Activated CD4-positive, alpha-beta T cell treated with anti-CD3 and anti-CD28 coated beads, Interleukin-2, amount 10 ng/mL, durations not matched to agents 24 days and 14 days (primary cell): ENCODE results near the gene MCM3. TPM values are rescaled to one million over a fixed set of nuclear protein-coding genes. Genes with fewer than 3 reads are reported as not detected.

Experiments
- DNase-seq: peaks from one replicate; pipeline ENCODE4 v3.0.0; 2022
- H3K27ac Mint-ChIP-seq: one replicate; pipeline ENCODE4 v1.8.0; 2022; ENCODE audit warnings: mild to moderate bottlenecking, mixed read lengths
- H3K27me3 Mint-ChIP-seq: one replicate; pipeline ENCODE4 v1.8.0; 2022; ENCODE audit warnings: mixed read lengths
- H3K36me3 Mint-ChIP-seq: one replicate; pipeline ENCODE4 v1.8.0; 2022; ENCODE audit warnings: low read depth, mild to moderate bottlenecking, mixed read lengths
- H3K4me1 Mint-ChIP-seq: one replicate; pipeline ENCODE4 v1.8.0; 2021; ENCODE audit warnings: mixed read lengths
- H3K4me3 Mint-ChIP-seq: one replicate; pipeline ENCODE4 v1.8.0; 2022; ENCODE audit warnings: mild to moderate bottlenecking, moderate library complexity, mixed read lengths
- H3K9me3 Mint-ChIP-seq: one replicate; pipeline ENCODE4 v1.8.0; 2021; ENCODE audit warnings: mixed read lengths
- intact Hi-C: fragments of 100-400 bp; cut with micrococcal nuclease; formaldehyde crosslinking; loops from one replicate; pipeline ENCODE4 v1.15.1; 2023
- total RNA-seq: library from RNA; stranded (reverse); gene quantifications from 2 replicates; pipeline ENCODE4 v1.2.3, GENCODE V29; 2022

MCM3 gene
- total RNA-seq, 1 donor from 2014 or later = 240 TPM

DNA sequence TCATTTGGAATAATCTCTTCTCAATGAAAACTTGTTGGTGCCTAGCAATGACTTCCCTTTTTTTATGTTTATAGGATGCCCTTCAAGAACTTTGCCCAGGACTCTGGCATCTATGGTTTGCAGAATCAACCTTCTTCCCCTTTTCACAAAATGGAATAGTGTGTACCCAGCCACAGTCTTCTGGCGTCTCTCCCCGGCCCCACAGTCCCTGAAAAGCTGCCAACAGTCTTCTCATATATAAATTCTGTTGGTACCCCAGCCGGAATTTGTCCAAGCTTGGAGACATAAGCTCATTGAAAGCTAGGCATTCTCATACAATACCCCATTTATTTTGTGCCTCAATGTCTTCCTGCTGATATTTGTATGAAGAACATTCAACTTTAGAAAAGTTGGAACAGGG lies 26.4 kb upstream of the MCM3 start:
- intact Hi-C loops = no loop called here
- Mint-ChIP-seq H3K4me3 (no peak overlapping the region), H3K36me3 (peaks cover 2% of the 10 kb centered on the region), H3K4me1 (peaks cover 28% of the 10 kb centered on the region), H3K27ac (no peak overlapping the region), H3K9me3 (no peaks in the 10 kb centered on the region), H3K27me3 (no peaks in the 10 kb centered on the region)
- no peak for DNase-seq

DNA sequence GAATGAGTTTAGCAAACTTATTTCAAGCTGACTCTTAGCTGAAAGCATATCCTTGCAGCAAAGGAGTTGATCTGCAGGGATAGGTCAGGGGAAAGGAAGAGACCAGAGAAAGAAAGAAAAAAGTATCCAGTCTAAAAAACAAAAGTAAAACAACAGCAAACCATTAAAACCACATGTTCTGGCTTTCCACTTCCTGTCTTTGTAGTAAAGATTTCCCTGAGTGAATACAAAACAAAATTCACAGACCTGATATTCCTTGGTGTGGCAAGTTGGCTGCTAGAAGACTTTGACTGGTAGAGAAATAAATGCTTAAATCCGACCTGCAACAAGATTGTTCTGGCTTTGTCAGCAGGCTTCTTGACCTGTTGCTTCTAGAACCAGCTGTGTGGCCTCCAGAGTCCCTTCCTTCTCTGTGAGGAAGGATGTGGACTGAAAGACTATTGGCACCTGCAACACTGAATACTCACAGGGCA lies 23.4 kb upstream of the MCM3 start:
- H3K4me1 Mint-ChIP-seq = peaks cover 53% of the 10 kb centered on the region
- DNase-seq = peak; percentile 78
- no peaks in the 10 kb centered on the region for H3K27me3 Mint-ChIP-seq
- peaks cover 2% of the 10 kb centered on the region for H3K36me3 Mint-ChIP-seq
- intact Hi-C loops = loop anchor here (1.0 to 2.0 kb wide), 2 partner anchors 12 to 55 kb away; partner anchors contain the start of gene PAQR8
- H3K4me3 Mint-ChIP-seq = peak overlapping the region; percentile 81
- H3K9me3 Mint-ChIP-seq = no peaks in the 10 kb centered on the region
- H3K27ac Mint-ChIP-seq = peak overlapping the region; percentile 90

DNA sequence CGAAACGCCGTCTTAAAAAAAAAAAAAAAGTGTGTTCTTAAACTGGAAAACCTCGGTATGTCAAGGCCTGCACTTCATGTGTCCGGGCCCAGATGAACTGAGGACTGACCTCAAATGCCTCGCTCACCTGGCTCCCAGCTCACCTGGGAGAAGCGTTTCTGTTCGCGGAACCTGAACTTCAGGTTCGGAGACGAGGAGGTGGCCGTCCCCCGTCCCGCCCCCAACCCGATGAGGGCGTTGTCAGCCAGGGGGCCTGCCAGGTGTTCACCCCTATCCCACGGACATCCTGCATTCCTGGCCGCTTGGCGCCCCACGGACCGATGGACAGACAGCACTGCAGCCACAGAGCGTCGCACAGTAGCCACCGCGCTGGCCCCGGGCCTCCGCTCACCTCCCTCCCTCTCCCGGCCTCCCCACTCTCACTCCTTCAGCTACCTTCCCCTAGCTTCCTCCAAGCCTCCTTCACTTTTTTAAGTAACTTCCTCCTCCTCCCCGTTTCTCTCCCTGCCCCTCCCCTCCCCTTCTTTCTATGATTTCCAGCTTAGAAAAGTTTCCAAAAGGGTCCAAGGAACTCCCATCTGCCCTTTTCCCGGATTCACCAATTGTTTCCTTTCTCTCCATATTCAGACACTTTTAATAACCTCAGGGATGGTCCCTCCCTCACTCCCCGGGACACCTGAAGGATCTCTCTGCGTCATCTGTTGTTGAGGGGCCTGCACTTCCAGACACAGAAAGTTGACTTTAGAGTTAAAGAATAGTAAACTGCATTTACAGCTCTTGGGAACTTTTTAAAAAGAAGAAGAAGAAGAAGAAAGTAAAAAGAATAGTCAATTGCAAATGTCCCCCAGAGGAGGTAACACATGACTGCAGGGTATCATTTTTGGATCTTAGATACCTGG lies 22.7 kb upstream of the MCM3 start:
- peak overlapping the region; percentile 81 for H3K4me3 Mint-ChIP-seq

DNA sequence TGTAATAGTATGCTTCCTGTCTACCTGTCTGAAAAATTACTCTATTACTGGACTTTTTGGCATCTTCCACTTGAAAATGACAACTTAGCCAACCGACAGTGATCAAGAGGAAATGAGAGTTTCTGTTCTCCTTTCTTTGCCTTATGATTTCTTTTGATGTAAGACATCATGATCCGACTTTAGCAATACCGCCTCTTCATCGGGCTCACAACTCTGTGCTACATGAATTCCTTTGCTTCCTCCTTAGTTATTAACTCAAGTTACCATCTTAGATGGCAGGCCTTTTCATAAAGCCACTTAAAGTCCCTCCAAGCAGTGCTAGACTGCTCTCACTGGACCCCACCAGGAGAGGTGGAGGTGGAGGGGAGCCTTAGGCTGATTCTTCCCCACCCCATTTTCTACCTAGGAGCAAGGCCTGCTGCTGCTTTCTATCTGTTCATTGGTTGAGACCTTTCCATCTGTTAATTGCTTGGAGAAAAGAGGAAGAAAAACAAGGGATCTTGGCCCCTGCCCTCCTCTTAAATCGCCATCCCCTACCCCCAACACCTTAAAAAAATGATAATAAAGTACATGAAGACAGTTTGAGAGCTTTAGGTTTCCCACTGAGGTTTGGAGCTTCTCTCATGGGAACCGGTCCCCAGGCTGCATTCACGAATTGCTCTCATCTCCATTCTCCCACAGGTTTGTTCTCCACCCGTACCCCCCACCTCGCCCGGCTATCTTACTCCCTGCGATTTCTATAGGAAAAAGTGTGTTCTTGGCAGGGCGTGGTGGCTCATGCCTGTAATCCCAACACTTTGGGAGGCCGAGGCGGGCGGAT lies 21.6 kb upstream of the MCM3 start:
- Mint-ChIP-seq H3K27ac (peak overlapping the region; percentile 86), H3K27me3 (no peaks in the 10 kb centered on the region), H3K4me3 (peak overlapping the region; percentile 63), H3K4me1 (peaks cover 54% of the 10 kb centered on the region), H3K36me3 (peaks cover 2% of the 10 kb centered on the region), H3K9me3 (peaks cover 6% of the 10 kb centered on the region)
- intact Hi-C loops = loop anchor here (1.0 kb wide), 1 partner anchor 22 kb away; the partner anchor contains the start of gene MCM3
- peak; percentile 66 for DNase-seq

More for the DNA sequence above, 22.7 kb upstream of the MCM3 start:
- H3K27ac Mint-ChIP-seq = peak overlapping the region; percentile 90
- peaks cover 54% of the 10 kb centered on the region for H3K4me1 Mint-ChIP-seq
- H3K9me3 Mint-ChIP-seq = no peaks in the 10 kb centered on the region
- no peak for DNase-seq
- H3K36me3 Mint-ChIP-seq = peaks cover 2% of the 10 kb centered on the region
- intact Hi-C loops = loop anchor here (1.0 kb wide), 1 partner anchor 11 kb away; no protein-coding TSS in a partner anchor
- no peaks in the 10 kb centered on the region for H3K27me3 Mint-ChIP-seq

DNA sequence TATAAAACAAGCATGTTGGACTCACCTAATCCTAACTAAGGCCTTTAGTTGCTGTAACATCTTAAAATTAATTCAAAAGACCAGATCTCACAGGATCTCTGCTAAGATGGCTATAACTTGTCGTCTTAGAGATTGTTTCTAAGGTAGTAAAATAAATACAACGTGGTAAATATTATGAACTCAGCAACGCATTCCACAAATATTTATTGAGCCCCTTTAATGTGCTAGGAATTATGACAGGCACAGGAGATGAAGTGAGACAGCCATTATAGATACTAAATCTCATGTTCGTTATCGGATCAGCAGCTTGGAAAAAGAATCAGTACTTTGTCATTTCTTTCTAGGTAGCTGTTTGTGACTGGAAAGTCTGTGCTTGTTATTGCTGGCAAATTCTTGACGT lies 20.9 kb upstream of the MCM3 start:
- Mint-ChIP-seq H3K4me3 (peak overlapping the region; percentile 63), H3K9me3 (peaks cover 10% of the 10 kb centered on the region), H3K36me3 (peaks cover 5% of the 10 kb centered on the region), H3K27ac (peak overlapping the region; percentile 86), H3K27me3 (no peaks in the 10 kb centered on the region), H3K4me1 (peaks cover 56% of the 10 kb centered on the region)
- intact Hi-C loops = loop anchor here (1.0 kb wide), 1 partner anchor 21 kb away; the partner anchor contains the start of gene MCM3
- no peak for DNase-seq

DNA sequence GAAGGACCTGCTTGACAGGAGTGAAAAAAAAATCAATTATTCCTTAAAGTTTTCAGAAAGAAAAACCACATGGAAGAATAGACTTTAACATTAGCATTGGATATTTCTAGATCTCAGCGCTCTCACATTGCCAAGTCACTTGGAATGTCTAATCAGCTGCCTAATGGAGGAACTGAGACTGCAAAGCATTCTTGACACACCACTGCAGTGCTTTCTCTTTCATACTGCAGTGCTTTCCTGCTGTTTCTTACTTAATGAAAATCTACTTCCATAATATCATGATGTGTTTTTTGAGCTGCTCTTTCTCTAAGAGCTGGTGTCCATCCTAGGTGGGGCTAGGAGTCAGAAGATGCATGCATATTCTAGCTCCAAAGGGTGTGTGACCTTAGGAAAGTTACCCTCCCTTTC lies 20.4 kb upstream of the MCM3 start:
- H3K4me3 Mint-ChIP-seq = peak overlapping the region; percentile 63
- H3K27me3 Mint-ChIP-seq = no peaks in the 10 kb centered on the region
- peaks cover 5% of the 10 kb centered on the region for H3K36me3 Mint-ChIP-seq
- intact Hi-C loops = loop anchor here (1.0 kb wide), 1 partner anchor 21 kb away; the partner anchor contains the start of gene MCM3
- no peak for DNase-seq
- peaks cover 15% of the 10 kb centered on the region for H3K9me3 Mint-ChIP-seq
- H3K4me1 Mint-ChIP-seq = peaks cover 54% of the 10 kb centered on the region
- peak overlapping the region; percentile 86 for H3K27ac Mint-ChIP-seq

DNA sequence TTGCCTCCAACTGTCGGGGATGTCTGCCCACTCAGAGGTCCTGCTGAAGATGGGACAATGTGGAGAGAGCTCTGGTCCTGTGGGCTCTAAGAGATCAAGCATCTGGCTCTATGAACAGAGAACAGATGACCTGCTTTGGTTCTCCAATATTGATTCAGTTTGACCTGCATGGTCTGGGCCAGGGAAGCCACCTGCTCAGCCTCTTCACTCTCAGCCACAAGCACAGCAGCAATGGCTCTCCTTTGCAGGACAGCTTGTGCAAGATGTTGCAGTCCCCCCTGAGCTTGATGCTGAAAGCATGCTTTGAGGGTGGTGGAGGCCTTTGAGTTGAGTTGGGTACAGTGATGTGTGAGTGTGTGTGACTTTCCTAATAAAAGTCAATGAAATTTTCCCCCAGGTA lies 18.6 kb upstream of the MCM3 start:
- intact Hi-C loops = no loop called here
- H3K4me3 Mint-ChIP-seq = no peak overlapping the region
- peaks cover 18% of the 10 kb centered on the region for H3K9me3 Mint-ChIP-seq
- peaks cover 52% of the 10 kb centered on the region for H3K4me1 Mint-ChIP-seq
- peaks cover 6% of the 10 kb centered on the region for H3K36me3 Mint-ChIP-seq
- H3K27me3 Mint-ChIP-seq = no peaks in the 10 kb centered on the region
- H3K27ac Mint-ChIP-seq = no peak overlapping the region
- DNase-seq = no peak

DNA sequence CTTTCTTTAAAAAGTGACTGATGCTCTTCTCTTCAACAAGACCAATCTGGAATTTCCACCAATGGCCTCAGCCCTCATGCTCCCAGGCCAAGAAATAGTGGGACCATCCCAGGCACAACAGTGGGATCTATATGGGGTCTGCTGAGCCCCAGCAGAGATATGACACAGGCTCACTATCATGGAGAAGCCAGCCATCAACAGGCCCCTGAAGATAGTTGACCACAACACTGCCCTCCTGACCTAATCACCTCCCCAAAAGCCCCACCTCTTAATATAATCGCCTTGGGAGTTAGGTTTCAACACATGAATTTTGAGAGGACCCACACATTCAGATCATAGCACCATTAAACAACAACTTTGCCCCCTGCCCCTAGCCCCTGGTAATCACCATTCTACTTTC lies 16.8 kb upstream of the MCM3 start:
- intact Hi-C loops = no loop called here
- peaks cover 53% of the 10 kb centered on the region for H3K4me1 Mint-ChIP-seq

DNA sequence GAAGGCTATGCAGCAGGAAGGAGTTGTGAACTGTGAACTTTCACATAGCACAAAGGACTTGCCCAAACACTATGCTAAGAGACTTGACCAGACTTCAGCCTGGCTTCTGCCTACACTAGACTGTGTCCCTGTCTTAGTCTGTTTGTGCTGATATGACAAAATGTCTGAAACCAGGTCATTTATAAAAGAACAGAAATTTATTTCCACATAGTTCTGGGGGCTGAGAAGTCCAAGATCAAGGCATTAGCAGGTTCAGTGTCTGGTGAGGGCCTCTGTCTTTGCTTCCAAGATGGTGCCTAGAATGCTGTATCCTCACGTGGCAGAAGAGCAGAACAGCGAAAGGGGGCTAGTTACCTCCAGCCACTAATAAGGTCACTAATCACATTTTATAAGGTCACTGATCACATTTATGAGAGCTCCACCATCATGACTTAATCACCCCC lies 16.0 kb upstream of the MCM3 start:
- intact Hi-C loops = no loop called here
- no peak for DNase-seq
- peaks cover 24% of the 10 kb centered on the region for H3K9me3 Mint-ChIP-seq
- peaks cover 49% of the 10 kb centered on the region for H3K4me1 Mint-ChIP-seq
- peaks cover 10% of the 10 kb centered on the region for H3K36me3 Mint-ChIP-seq
- H3K4me3 Mint-ChIP-seq = no peak overlapping the region
- H3K27ac Mint-ChIP-seq = no peak overlapping the region
- no peaks in the 10 kb centered on the region for H3K27me3 Mint-ChIP-seq

More for the DNA sequence above, 16.8 kb upstream of the MCM3 start:
- Mint-ChIP-seq H3K9me3 (peaks cover 21% of the 10 kb centered on the region), H3K27me3 (no peaks in the 10 kb centered on the region), H3K36me3 (peaks cover 8% of the 10 kb centered on the region), H3K27ac (no peak overlapping the region), H3K4me3 (no peak overlapping the region)
- no peak for DNase-seq

DNA sequence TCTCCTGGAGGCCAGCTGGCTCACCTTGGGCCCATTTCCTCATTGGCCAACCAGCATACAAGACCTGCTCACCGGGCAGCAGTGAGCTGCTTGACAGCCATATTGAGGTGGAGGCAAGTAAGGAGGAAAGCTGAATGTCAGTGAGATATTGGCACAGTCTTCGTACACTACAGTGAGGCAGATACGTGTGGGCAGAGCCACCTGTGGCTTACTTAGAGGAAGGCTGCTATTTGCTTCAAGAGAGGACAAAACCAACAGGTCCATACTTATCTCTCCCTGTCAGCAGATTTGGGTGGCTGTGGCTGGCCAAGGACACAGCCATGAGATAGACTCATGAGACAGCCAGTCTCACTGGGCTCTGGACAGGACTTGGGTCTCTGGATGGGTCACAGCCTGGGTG lies 15.1 kb upstream of the MCM3 start:
- H3K27ac Mint-ChIP-seq = no peak overlapping the region
- no peaks in the 10 kb centered on the region for H3K27me3 Mint-ChIP-seq
- peaks cover 10% of the 10 kb centered on the region for H3K36me3 Mint-ChIP-seq
- intact Hi-C loops = no loop called here
- no peak overlapping the region for H3K4me3 Mint-ChIP-seq
- no peak for DNase-seq
- peaks cover 24% of the 10 kb centered on the region for H3K9me3 Mint-ChIP-seq
- H3K4me1 Mint-ChIP-seq = peaks cover 41% of the 10 kb centered on the region

DNA sequence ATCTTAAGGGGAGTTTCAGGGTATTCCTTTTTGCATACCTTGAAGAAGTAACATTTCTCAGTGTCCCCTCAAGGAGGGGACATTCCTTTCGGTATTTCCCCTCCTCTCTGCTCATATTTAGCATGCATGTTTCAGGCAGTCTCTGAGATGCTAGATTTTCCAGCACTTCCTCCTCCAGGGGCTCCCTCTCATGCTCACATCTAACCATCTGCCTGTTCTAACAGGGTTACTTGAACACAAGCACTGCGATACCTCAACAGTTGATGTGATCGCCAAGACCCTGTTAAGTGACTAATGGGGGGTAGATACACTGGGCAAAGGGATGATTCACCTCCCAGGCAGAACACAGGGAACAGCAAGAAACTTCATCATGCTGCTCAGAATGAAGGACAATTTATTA lies 12.9 kb upstream of the MCM3 start:
- Mint-ChIP-seq H3K27ac (peak overlapping the region; percentile 70), H3K4me1 (peaks cover 30% of the 10 kb centered on the region), H3K9me3 (peaks cover 24% of the 10 kb centered on the region), H3K27me3 (no peaks in the 10 kb centered on the region), H3K4me3 (no peak overlapping the region), H3K36me3 (peaks cover 10% of the 10 kb centered on the region)
- intact Hi-C loops = no loop called here
- DNase-seq = no peak

DNA sequence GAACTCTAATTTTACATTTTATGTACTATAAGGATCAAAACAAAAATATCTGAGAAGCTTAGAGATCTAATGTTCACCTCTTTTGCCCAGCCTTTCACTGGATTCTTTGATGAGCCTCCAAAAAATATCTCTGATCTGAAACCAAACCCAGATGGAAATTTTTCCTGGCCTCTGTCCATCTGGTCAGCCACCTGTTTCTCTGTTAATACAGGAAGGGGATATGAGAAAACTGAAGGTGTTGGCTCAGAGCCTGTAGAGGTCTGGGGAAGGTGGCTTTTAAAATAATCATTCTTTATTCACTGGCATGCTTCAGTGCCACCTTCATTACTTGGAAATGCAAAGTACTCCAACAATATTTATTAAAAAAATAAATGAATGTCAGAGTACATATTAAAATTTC lies 8.5 kb upstream of the MCM3 start:
- H3K27me3 Mint-ChIP-seq = no peaks in the 10 kb centered on the region
- peaks cover 6% of the 10 kb centered on the region for H3K36me3 Mint-ChIP-seq
- intact Hi-C loops = no loop called here
- peaks cover 20% of the 10 kb centered on the region for H3K4me1 Mint-ChIP-seq
- no peak for DNase-seq
- no peak overlapping the region for H3K4me3 Mint-ChIP-seq
- H3K9me3 Mint-ChIP-seq = peaks cover 7% of the 10 kb centered on the region
- no peak overlapping the region for H3K27ac Mint-ChIP-seq

DNA sequence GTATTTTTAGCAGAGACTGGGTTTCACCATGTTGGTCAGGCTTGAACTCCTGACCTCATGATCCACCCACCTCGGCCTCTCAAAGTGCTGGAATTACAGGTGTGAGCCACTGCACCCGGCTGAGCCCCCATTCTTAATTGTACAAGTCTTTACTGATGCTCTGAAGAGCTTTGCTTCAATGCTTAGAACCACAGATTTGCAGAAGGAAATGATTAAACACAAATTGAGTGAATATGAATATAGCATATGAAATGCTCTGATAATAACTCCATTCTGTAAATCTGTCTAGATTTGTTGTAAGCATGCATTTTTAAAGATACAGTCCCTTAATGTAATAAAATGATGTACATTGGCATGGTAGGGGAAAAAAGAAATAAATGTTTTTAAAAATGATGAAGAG lies 4.3 kb upstream of the MCM3 start:
- Mint-ChIP-seq H3K27me3 (no peaks in the 10 kb centered on the region), H3K27ac (no peak overlapping the region), H3K9me3 (no peaks in the 10 kb centered on the region), H3K4me3 (no peak overlapping the region), H3K4me1 (peaks cover 10% of the 10 kb centered on the region), H3K36me3 (no peaks in the 10 kb centered on the region)
- intact Hi-C loops = loop anchor here (10.0 kb wide), 2 partner anchors 246 to 696 kb away; no protein-coding TSS in a partner anchor
- no peak for DNase-seq
